Neural progenitor cell (in vitro differentiated cells): ENCODE data around the gene CDH26.

Experiments used
- EZH2phosphoT487 ChIP-seq: fragments of 200-600 bp; sonication (generic); IDR thresholded peaks from 2 replicates; pipeline ENCODE4 v1.6.1; 2017; ENCODE audit warnings: antibody characterized with exemption
- TF ChIP-seq, protein P1 (sequence below): fragments of 200-600 bp; sonication (generic); IDR thresholded peaks from 2 replicates; pipeline ENCODE4 v1.5.1; 2017; ENCODE audit warnings: antibody characterized with exemption, mild to moderate bottlenecking

DNA sequence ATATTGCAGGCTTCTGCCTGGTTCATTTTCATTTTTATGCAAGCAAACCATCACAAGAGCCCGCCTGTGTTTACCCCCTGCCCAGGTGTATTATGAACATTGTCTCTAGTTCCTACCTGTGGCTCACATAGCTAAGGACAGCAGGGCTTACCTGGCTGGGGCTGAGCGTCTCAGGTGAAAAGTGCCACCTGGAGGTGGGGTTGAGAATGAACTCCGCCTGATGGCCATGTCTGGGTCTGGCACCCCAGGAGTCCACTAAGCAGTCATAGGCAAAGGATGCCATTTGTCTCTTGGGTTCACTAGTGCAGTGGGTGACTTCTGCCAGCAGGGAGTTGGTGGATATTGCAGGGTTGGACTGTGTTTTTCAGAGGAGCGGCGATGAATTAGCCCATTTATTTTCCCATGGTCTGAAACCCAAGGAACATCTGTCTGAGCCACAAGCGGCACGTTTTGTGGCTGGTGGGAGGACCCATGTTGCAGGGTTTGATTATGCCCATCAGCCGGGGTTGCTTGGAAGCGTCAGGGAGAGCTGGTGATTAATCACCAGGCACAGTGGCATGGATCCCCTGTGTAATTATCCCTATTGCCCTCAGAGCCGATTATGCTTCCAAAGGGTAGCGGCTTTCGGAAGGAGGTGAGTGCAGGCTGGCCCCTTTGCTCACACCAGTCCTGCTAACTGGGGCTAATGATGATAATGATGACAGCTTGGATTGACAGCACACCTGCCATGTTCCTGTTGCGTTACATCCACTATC, 92.1 kb downstream of the CDH26 start:
- TF ChIP-seq, protein P1, sequence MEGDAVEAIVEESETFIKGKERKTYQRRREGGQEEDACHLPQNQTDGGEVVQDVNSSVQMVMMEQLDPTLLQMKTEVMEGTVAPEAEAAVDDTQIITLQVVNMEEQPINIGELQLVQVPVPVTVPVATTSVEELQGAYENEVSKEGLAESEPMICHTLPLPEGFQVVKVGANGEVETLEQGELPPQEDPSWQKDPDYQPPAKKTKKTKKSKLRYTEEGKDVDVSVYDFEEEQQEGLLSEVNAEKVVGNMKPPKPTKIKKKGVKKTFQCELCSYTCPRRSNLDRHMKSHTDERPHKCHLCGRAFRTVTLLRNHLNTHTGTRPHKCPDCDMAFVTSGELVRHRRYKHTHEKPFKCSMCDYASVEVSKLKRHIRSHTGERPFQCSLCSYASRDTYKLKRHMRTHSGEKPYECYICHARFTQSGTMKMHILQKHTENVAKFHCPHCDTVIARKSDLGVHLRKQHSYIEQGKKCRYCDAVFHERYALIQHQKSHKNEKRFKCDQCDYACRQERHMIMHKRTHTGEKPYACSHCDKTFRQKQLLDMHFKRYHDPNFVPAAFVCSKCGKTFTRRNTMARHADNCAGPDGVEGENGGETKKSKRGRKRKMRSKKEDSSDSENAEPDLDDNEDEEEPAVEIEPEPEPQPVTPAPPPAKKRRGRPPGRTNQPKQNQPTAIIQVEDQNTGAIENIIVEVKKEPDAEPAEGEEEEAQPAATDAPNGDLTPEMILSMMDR, result peak; percentile 41
- no peak for TF ChIP-seq EZH2phosphoT487
